HepG2 (cell line): ENCODE data around the gene ASGR1. TPM values are rescaled to one million over a fixed set of nuclear protein-coding genes. Genes with fewer than 3 reads are reported as not detected.

Experiments used
- ATAC-seq: fragments of 200-7000 bp; cut with Tn5 transposase; 3 replicates; pipeline ENCODE4 v1.9.1; 2020; ENCODE audit warnings: mild to moderate bottlenecking, moderate library complexity
- BruUV-seq: library from RNA; stranded (reverse); fragments of 400-500 nt; replicated peaks from 2 replicates; lab custom pipeline; 2021; lab: Mats Ljungman, UMichigan
- CTCF ChIA-PET: fragments of 300-600 bp; formaldehyde crosslinking; extraction: SDS; loops from one replicate; lab custom pipeline; 2021; ENCODE audit warnings: low total read pairs, inconsistent platforms, low intra/inter-chr PET ratio; lab: Yijun Ruan, JAX
- POLR2A ChIA-PET: fragments of 350-600 bp; sonication (Branson Sonifier 250); formaldehyde crosslinking; loops from one replicate; lab custom pipeline; 2020; ENCODE audit warnings: antibody characterized with exemption, inconsistent platforms; lab: Yijun Ruan, JAX
- DNase-seq: peaks from one replicate; pipeline ENCODE4 v3.0.0-alpha.2; 2015; ENCODE audit warnings: low spot score
- FAIRE-seq: peaks from 3 replicates; lab custom pipeline; 2011; peaks lifted over from hg19 to GRCh38; lab: Jason Lieb, UNC
- H2AFZ ChIP-seq: one replicate; pipeline ENCODE4 v1.6.1; 2011; ENCODE audit warnings: low read length, inconsistent platforms
- H3K27ac ChIP-seq: fragments of 300-600 bp; 3 replicates; pipeline ENCODE4 v1.8.0; 2011; ENCODE audit warnings: mixed run types, mild to moderate bottlenecking, mixed read lengths, low read length, inconsistent platforms; ENCODE audit not compliant: insufficient read depth; ENCODE audit errors: extremely low read length
- H3K27me3 ChIP-seq, 2 experiments: fragments of 200-600 bp in 1 of 2; 2 replicates in 1 of 2; 3 replicates in 1 of 2; pipeline versions ENCODE4 v1.6.0 to v1.8.0; 2011; ENCODE audit warnings: low read length in 2 of 2, mild to moderate bottlenecking in 2 of 2, moderate library complexity in 2 of 2, inconsistent platforms in 1 of 2; ENCODE audit not compliant: insufficient read depth in 2 of 2, control insufficient read depth in 1 of 2
- H3K36me3 ChIP-seq, 2 experiments: fragments of 200-600 bp in 1 of 2; replicated peaks in 1 of 2; 2 replicates in 1 of 2; 3 replicates in 1 of 2; pipeline versions ENCODE4 v1.5.1 to v1.8.0; 2011; ENCODE audit warnings: low read length in 2 of 2, inconsistent platforms in 1 of 2; ENCODE audit not compliant: insufficient read depth in 2 of 2, control insufficient read depth in 1 of 2
- H3K4me1 ChIP-seq: 2 replicates; pipeline ENCODE4 v1.5.1; 2012; ENCODE audit warnings: low read length, inconsistent platforms; ENCODE audit not compliant: insufficient read depth
- H3K4me2 ChIP-seq: 2 replicates; pipeline ENCODE4 v1.6.0; 2011; ENCODE audit warnings: low read depth, low read length, inconsistent platforms
- H3K4me3 ChIP-seq, 3 experiments: fragments of 200-600 bp in 1 of 3; sonication (generic), shearing (Covaris generic) in 1 of 3; replicated peaks in 1 of 3; 2 replicates each; pipeline ENCODE4 v1.5.1; 2011 to 2016; ENCODE audit warnings: low read length in 3 of 3, inconsistent platforms in 2 of 3, low read depth in 2 of 3, mild to moderate bottlenecking in 2 of 3, control low read depth in 1 of 3, mixed read lengths in 1 of 3; ENCODE audit not compliant: insufficient read depth in 1 of 3
- H3K79me2 ChIP-seq: one replicate; pipeline ENCODE4 v1.6.1; 2011; ENCODE audit warnings: low read length, inconsistent platforms; ENCODE audit not compliant: insufficient read depth
- H3K9ac ChIP-seq: 2 replicates; pipeline ENCODE4 v1.6.0; 2011; ENCODE audit warnings: mild to moderate bottlenecking, low read depth, low read length, inconsistent platforms; ENCODE audit not compliant: insufficient read depth
- H3K9me3 ChIP-seq: 2 replicates; pipeline ENCODE4 v1.5.1; 2012; ENCODE audit warnings: mild to moderate bottlenecking, low read length
- H4K20me1 ChIP-seq: 2 replicates; pipeline ENCODE4 v1.6.0; 2011; ENCODE audit warnings: inconsistent platforms, mild to moderate bottlenecking, low read length, moderate library complexity; ENCODE audit not compliant: insufficient read depth
- KLF15 ChIP-seq: sonication (generic); formaldehyde crosslinking; IDR thresholded peaks from 2 replicates; pipeline ENCODE4 v1.8.1; 2023; ENCODE audit warnings: borderline replicate concordance, mild to moderate bottlenecking, inconsistent platforms, missing genetic modification reagents, mixed read lengths
- KLF9 ChIP-seq: IDR thresholded peaks from 2 replicates; pipeline ENCODE4 v1.6.1; 2016; ENCODE audit warnings: low read depth
- PHF8 ChIP-seq: sonication (generic); formaldehyde crosslinking; IDR thresholded peaks from 2 replicates; pipeline ENCODE4 v1.5.0; 2020; ENCODE audit warnings: missing genetic modification reagents
- ZNF101 ChIP-seq: sonication (generic); formaldehyde crosslinking; IDR thresholded peaks from 2 replicates; pipeline ENCODE4 v1.4.0; 2020; ENCODE audit warnings: mild to moderate bottlenecking, low read depth, missing genetic modification reagents, borderline replicate concordance
- ZNF136 ChIP-seq: sonication (generic); formaldehyde crosslinking; IDR thresholded peaks from 2 replicates; pipeline ENCODE4 v1.8.1; 2022; ENCODE audit warnings: low read depth, mild to moderate bottlenecking, moderate library complexity, missing genetic modification reagents
- ZNF264 ChIP-seq: sonication (generic); formaldehyde crosslinking; IDR thresholded peaks from 2 replicates; pipeline ENCODE4 v1.4.0; 2020; ENCODE audit warnings: missing genetic modification reagents
- WGBS: methylation state at CpG from one replicate; pipeline ENCODE4 v1.1.6; 2017; ENCODE audit warnings: low lambda C conversion rate; 5-methylcytosine and 5-hydroxymethylcytosine counted together
- in situ Hi-C: cut with HindIII; loops from 2 replicates; pipeline ENCODE4 v1.10.0; 2017; ENCODE audit warnings: low pct_unique_long_range_greater_than_20kb; ENCODE audit not compliant: extremely low pct_ligation_motif_present
- intact Hi-C: fragments of 100-400 bp; cut with micrococcal nuclease; formaldehyde crosslinking; loops from one replicate; pipeline ENCODE4 v1.10.0; 2022; ENCODE audit not compliant: unreplicated experiment
- polyA plus RNA-seq, 8 experiments: library from polyadenylated mRNA; depleted of rRNA in 3 of 8; stranded (reverse) in 7 of 8; unstranded in 1 of 8; fragments of >200 nt; fragmentation: Illumina TruSeq in 4 of 8; extraction: Trizol in 4 of 8; gene quantifications; 2 replicates each; pipeline versions ENCODE4 v1.2.1 to v1.2.3, GENCODE V29; 2011 to 2016; ENCODE audit warnings: low read depth in 4 of 8, missing spikeins in 1 of 8, mixed read lengths in 1 of 8; ENCODE audit not compliant: insufficient read depth in 1 of 8
- total RNA-seq, 5 experiments: library from RNA; depleted of rRNA; stranded (reverse); fragments of >200 nt; fragmentation: Illumina TruSeq; extraction: Trizol; gene quantifications; 2 replicates each; pipeline ENCODE4 v1.2.3, GENCODE V29; 2016; ENCODE audit warnings: low read depth in 1 of 5
- TF ChIP-seq, protein P1 (sequence below): sonication (generic); formaldehyde crosslinking; IDR thresholded peaks from 2 replicates; pipeline ENCODE4 v1.4.0; 2020; ENCODE audit warnings: missing genetic modification reagents, borderline replicate concordance
- TF ChIP-seq, protein P2 (sequence below): IDR thresholded peaks from 2 replicates; pipeline ENCODE4 v1.6.1; 2016; ENCODE audit warnings: missing biosample characterization, missing genetic modification reagents, low read depth
- TF ChIP-seq, protein P3 (sequence below): IDR thresholded peaks from 2 replicates; pipeline ENCODE4 v1.6.1; 2016; ENCODE audit warnings: mild to moderate bottlenecking, missing biosample characterization, missing genetic modification reagents
- TF ChIP-seq, protein P4 (sequence below): IDR thresholded peaks from 2 replicates; pipeline ENCODE4 v1.6.1; 2012; ENCODE audit warnings: inconsistent platforms
- TF ChIP-seq, protein P5 (sequence below): sonication (generic); formaldehyde crosslinking; IDR thresholded peaks from 2 replicates; pipeline ENCODE4 v1.5.1; 2020; ENCODE audit warnings: missing genetic modification reagents, mild to moderate bottlenecking, borderline replicate concordance

ASGR1 gene
- total and polyA plus RNA-seq, 2 of the 13 experiments (the other 11 are each of a cell fraction or from before 2014, with no cell fraction given) = 353 to 796 TPM

DNA sequence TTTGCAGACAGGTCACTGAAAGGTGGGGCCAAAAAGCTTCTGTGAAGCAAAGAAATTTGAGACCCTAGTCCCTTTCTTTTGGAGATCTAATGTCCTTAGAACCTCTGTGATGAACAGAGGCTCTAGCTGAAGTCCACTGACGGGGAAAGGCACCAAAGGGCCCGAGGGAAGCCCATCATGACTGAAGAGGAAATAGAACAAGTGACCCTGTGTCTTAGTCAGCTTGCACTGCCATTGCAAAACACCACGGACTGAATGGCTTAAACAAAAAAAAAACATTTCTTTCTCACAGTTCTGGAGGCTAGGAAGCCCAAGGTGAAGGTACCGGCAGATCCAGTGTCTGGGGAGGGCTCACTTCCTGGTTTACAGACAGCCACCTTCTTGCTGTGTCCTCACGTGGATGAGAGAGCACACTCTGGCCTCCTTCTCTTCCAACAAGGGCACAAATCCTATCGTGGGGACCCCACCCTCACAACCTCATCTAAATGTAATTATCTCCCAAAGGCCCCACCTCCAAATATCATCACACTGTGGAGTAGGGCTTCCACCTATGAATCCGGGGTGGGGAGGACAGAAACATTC lies 40.3 kb downstream of the ASGR1 start:
- Histone ChIP-seq H4K20me1 (no peaks in the 10 kb centered on the region), H3K9ac (peak overlapping the region; percentile 58), H3K4me3 (peak overlapping the region; percentile 18 to 64 (median 38); a peak in 4 of 6 replicates), H3K36me3 (no peaks in the 10 kb centered on the region), H3K27me3 (no peaks in the 10 kb centered on the region), H2AFZ (peak overlapping the region; percentile 92), H3K4me1 (peaks cover 45% of the 10 kb centered on the region), H3K27ac (peak overlapping the region; percentile 62), H3K79me2 (no peaks in the 10 kb centered on the region), H3K9me3 (no peaks in the 10 kb centered on the region), H3K4me2 (peak overlapping the region; percentile 77)
- BruUV-seq = no TSS peak
- intact Hi-C loops (loop anchor here (5.0 kb wide), 2 partner anchors 38 to 52 kb away; partner anchors contain the start of gene ASGR1), in situ Hi-C loops (loop anchor here (5.0 kb wide), 1 partner anchor 87 kb away; no protein-coding TSS in a partner anchor)
- CTCF ChIA-PET = interaction anchor here (4.0 kb wide), 1 partner anchor 86 kb away, joined by 64 read pairs; no protein-coding TSS in a partner anchor
- POLR2A ChIA-PET = interaction anchor here (0.6 to 3.3 kb wide), 8 partner anchors 12 to 93 kb away, joined by 3 to 15 read pairs (median 5); partner anchors contain the start of gene ASGR2
- WGBS = 14% methylated on average over 6 of the region's 7 CpGs
- ATAC-seq = peak; percentile 60
- peak; percentile 81 for DNase-seq
- peak; percentile 61 for FAIRE-seq
- 0 out of 2 replicates have a peak, but pooled peaks have one; percentile 39 for TF ChIP-seq ZNF136 (CRISPR knock-in tag)
- no peak for TF ChIP-seq KLF15 (CRISPR knock-in tag)
- TF ChIP-seq ZNF264 = peak; percentile 99
- TF ChIP-seq, protein P1, sequence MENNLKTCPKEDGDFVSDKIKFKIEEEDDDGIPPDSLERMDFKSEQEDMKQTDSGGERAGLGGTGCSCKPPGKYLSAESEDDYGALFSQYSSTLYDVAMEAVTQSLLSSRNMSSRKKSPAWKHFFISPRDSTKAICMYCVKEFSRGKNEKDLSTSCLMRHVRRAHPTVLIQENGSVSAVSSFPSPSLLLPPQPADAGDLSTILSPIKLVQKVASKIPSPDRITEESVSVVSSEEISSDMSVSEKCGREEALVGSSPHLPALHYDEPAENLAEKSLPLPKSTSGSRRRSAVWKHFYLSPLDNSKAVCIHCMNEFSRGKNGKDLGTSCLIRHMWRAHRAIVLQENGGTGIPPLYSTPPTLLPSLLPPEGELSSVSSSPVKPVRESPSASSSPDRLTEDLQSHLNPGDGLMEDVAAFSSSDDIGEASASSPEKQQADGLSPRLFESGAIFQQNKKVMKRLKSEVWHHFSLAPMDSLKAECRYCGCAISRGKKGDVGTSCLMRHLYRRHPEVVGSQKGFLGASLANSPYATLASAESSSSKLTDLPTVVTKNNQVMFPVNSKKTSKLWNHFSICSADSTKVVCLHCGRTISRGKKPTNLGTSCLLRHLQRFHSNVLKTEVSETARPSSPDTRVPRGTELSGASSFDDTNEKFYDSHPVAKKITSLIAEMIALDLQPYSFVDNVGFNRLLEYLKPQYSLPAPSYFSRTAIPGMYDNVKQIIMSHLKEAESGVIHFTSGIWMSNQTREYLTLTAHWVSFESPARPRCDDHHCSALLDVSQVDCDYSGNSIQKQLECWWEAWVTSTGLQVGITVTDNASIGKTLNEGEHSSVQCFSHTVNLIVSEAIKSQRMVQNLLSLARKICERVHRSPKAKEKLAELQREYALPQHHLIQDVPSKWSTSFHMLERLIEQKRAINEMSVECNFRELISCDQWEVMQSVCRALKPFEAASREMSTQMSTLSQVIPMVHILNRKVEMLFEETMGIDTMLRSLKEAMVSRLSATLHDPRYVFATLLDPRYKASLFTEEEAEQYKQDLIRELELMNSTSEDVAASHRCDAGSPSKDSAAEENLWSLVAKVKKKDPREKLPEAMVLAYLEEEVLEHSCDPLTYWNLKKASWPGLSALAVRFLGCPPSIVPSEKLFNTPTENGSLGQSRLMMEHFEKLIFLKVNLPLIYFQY (CRISPR knock-in tag) = no peak
- TF ChIP-seq, protein P2, sequence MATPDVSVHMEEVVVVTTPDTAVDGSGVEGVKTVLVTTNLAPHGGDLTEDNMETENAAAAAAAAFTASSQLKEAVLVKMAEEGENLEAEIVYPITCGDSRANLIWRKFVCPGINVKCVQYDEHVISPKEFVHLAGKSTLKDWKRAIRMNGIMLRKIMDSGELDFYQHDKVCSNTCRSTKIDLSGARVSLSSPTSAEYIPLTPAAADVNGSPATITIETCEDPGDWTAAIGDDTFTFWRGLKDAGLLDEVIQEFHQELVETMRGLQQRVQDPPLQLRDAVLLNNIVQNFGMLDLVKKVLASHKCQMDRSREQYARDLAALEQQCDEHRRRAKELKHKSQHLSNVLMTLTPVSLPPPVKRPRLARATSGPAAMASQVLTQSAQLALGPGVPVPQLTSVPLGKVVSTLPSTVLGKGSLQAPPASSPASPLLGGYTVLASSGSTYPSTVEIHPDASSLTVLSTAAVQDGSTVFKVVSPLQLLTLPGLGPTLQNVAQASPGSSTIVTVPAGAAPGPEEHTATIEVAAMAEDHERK (CRISPR knock-in tag) = no peak
- no peak for TF ChIP-seq ZNF101 (CRISPR knock-in tag)
- TF ChIP-seq, protein P3, sequence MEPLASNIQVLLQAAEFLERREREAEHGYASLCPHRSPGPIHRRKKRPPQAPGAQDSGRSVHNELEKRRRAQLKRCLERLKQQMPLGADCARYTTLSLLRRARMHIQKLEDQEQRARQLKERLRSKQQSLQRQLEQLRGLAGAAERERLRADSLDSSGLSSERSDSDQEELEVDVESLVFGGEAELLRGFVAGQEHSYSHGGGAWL (CRISPR knock-in tag) = no peak
- TF ChIP-seq KLF9 = no peak
- TF ChIP-seq PHF8 = no peak
- TF ChIP-seq, protein P4, sequence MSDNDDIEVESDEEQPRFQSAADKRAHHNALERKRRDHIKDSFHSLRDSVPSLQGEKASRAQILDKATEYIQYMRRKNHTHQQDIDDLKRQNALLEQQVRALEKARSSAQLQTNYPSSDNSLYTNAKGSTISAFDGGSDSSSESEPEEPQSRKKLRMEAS = peak; percentile 26; the same call in 1 of the 2 replicates
- TF ChIP-seq, protein P5, sequence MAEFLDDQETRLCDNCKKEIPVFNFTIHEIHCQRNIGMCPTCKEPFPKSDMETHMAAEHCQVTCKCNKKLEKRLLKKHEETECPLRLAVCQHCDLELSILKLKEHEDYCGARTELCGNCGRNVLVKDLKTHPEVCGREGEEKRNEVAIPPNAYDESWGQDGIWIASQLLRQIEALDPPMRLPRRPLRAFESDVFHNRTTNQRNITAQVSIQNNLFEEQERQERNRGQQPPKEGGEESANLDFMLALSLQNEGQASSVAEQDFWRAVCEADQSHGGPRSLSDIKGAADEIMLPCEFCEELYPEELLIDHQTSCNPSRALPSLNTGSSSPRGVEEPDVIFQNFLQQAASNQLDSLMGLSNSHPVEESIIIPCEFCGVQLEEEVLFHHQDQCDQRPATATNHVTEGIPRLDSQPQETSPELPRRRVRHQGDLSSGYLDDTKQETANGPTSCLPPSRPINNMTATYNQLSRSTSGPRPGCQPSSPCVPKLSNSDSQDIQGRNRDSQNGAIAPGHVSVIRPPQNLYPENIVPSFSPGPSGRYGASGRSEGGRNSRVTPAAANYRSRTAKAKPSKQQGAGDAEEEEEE = no peak
